ENCODE results near the gene ACP2.

GRCh38 chr11:47236482-47236881 is 12.1 kb downstream of the ACP2 start:
- no peak for TF ChIP-seq EZH2phosphoT487 (IDR thresholded peaks at IDR 0.05; ENCODE audit: low read depth)
- TF ChIP-seq, protein P1, sequence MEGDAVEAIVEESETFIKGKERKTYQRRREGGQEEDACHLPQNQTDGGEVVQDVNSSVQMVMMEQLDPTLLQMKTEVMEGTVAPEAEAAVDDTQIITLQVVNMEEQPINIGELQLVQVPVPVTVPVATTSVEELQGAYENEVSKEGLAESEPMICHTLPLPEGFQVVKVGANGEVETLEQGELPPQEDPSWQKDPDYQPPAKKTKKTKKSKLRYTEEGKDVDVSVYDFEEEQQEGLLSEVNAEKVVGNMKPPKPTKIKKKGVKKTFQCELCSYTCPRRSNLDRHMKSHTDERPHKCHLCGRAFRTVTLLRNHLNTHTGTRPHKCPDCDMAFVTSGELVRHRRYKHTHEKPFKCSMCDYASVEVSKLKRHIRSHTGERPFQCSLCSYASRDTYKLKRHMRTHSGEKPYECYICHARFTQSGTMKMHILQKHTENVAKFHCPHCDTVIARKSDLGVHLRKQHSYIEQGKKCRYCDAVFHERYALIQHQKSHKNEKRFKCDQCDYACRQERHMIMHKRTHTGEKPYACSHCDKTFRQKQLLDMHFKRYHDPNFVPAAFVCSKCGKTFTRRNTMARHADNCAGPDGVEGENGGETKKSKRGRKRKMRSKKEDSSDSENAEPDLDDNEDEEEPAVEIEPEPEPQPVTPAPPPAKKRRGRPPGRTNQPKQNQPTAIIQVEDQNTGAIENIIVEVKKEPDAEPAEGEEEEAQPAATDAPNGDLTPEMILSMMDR (IDR thresholded peaks at IDR 0.05; ENCODE audit: low read depth, low read length), result no peak

Measured in OCI-LY3 (cell line).